ENCODE measurements around the gene MSLN.

MSLN gene

DNA sequence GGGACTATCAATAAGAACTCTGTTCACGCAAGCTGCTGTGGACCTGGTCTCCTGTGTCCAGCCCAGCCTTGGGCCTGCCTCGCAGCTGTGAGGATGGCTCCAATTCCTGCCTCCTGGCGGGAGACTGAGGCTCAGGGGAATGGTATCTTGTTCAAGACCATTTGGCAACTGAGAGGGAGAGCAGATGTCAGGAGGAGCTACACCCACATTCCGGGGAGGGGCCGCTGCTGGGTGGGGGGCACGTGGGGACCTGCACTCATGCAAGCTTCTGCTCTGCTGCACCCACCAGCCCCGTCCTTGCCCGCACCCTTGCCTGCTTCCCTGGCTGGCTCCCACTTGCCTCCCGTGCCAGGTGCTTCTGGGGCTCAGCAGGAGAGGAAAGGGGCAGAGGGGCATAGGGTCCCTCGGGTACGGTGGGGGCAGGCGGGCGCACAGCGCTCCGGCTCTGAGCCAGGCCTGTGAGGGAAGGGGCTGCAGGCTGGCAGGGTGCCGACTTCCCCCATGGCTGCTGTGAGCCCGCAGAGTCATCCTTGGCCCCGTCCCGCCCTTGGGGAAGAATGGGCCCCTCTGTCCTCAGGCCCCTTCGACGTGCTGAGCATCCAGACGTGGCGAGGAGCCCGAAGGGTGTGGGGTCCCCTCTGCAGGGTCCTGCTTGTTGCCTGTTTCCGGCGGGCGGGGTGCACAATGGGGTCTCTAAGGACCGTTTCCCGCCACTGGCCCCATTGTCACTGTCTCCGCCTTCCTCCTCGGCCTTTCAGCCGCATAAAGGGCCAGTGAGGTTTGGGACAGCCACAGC, 42.9 kb upstream of the MSLN start:
- no peaks in the 10 kb centered on the region for H3K36me3 ChIP-seq (ENCODE audit: control insufficient read depth, insufficient read depth, low read length, severe bottlenecking)
- H3K27me3 ChIP-seq (replicated peaks; ENCODE audit: control insufficient read depth, insufficient read depth, low read length), result no peaks in the 10 kb centered on the region
- no peak overlapping the region for H3K9ac ChIP-seq (ENCODE audit: low read length)
- no peak overlapping the region for H3K4me3 ChIP-seq (ENCODE audit: low read length)
- no peak for DNase-seq (ENCODE audit: low read depth)
- H3K4me1 ChIP-seq (ENCODE audit: control insufficient read depth, insufficient read depth, low read length), result peaks cover 27% of the 10 kb centered on the region
- H3K9me3 ChIP-seq (ENCODE audit: control insufficient read depth, low read length), result no peaks in the 10 kb centered on the region

DNA sequence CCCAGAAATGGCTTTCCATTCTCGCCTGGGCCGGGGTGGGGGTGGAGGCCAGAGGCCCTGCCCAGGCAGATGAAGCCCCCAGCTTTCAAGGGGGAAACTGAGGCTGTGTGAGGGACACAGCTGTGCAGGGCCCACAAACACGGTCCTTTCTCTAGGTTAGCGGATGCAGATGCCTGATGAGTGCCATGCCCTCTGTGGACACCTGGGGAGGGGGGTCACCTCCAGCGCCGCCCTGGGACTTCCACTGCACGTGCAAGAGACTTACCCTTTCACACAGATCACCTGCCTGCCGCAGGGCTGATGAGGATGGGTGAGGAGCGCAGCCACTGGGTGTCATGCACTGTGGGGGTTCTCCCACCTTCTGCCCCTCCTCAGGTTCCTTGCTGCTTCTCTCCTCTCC, 42.1 kb upstream of the MSLN start:
- Histone ChIP-seq H3K9ac (ENCODE audit: low read length) (no peak overlapping the region), H3K4me3 (ENCODE audit: low read length) (no peak overlapping the region), H3K27me3 (replicated peaks; ENCODE audit: control insufficient read depth, insufficient read depth, low read length) (no peaks in the 10 kb centered on the region), H3K9me3 (ENCODE audit: control insufficient read depth, low read length) (no peaks in the 10 kb centered on the region), H3K4me1 (ENCODE audit: control insufficient read depth, insufficient read depth, low read length) (peaks cover 26% of the 10 kb centered on the region), H3K36me3 (ENCODE audit: control insufficient read depth, insufficient read depth, low read length, severe bottlenecking) (no peaks in the 10 kb centered on the region)
- DNase-seq (ENCODE audit: low read depth), result no peak

DNA sequence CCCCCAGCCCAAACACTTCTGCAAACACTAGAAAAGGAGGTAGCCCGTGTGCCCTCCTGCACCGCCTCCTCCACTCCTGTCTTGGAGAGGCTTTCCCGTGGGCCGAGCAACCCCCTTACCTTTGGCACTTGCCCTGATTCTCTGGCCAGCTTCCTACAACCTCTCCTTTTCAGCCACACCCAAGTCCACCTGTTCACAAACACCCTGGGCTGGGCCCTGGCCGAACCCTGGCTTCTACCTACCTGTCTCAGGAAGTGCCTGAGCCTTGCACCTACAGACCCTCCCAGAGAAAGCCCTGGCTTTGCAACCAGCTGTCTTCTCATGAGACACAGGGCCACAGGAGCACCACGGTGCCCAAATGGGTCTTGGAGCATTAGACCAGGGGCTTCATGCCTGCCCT, 41.6 kb upstream of the MSLN start:
- no peaks in the 10 kb centered on the region for H3K27me3 ChIP-seq (replicated peaks; ENCODE audit: control insufficient read depth, insufficient read depth, low read length)

DNA sequence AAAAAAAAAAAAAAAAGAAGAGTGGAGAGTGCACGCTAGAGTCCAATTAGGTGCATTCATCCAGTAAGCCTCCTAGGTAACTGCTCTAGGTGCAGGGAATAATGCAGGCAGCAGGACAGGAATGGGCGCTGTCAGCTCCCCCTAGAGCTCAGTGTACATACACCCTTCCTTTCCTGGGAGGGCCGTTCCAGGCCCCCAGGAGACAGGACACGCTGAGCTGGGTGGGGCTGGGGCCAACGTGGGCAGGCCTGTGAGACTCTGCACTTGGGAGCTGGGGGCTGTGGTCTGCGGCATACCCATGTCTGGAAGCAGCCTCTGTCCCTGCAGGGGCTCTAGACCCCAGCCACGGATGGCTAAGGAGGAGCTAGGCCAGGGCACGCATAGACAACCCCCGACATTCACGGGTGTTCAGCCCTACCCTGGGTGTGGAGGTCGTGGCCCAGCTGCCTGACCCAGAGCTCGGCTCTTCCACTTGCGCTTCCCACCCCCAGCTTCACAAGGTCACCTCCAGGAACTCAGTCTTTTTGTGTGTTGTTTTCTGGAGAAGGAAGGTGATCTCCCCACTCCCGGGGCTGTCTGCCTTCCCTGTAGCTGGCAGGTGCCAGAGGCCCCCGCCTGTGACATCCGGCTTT, 40.6 kb upstream of the MSLN start:
- Histone ChIP-seq H3K36me3 (ENCODE audit: control insufficient read depth, insufficient read depth, low read length, severe bottlenecking) (no peaks in the 10 kb centered on the region), H3K9ac (ENCODE audit: low read length) (peak overlapping the region; percentile 97), H3K4me3 (ENCODE audit: low read length) (peak overlapping the region; percentile 89), H3K9me3 (ENCODE audit: control insufficient read depth, low read length) (no peaks in the 10 kb centered on the region), H3K4me1 (ENCODE audit: control insufficient read depth, insufficient read depth, low read length) (peaks cover 21% of the 10 kb centered on the region), H3K27me3 (replicated peaks; ENCODE audit: control insufficient read depth, insufficient read depth, low read length) (no peaks in the 10 kb centered on the region)
- DNase-seq (ENCODE audit: low read depth), result no peak

More for the DNA sequence above, 41.6 kb upstream of the MSLN start:
- DNase-seq (ENCODE audit: low read depth), result no peak
- H3K9ac ChIP-seq (ENCODE audit: low read length), result no peak overlapping the region
- H3K9me3 ChIP-seq (ENCODE audit: control insufficient read depth, low read length), result no peaks in the 10 kb centered on the region
- no peaks in the 10 kb centered on the region for H3K36me3 ChIP-seq (ENCODE audit: control insufficient read depth, insufficient read depth, low read length, severe bottlenecking)
- H3K4me3 ChIP-seq (ENCODE audit: low read length), result no peak overlapping the region
- peaks cover 26% of the 10 kb centered on the region for H3K4me1 ChIP-seq (ENCODE audit: control insufficient read depth, insufficient read depth, low read length)

DNA sequence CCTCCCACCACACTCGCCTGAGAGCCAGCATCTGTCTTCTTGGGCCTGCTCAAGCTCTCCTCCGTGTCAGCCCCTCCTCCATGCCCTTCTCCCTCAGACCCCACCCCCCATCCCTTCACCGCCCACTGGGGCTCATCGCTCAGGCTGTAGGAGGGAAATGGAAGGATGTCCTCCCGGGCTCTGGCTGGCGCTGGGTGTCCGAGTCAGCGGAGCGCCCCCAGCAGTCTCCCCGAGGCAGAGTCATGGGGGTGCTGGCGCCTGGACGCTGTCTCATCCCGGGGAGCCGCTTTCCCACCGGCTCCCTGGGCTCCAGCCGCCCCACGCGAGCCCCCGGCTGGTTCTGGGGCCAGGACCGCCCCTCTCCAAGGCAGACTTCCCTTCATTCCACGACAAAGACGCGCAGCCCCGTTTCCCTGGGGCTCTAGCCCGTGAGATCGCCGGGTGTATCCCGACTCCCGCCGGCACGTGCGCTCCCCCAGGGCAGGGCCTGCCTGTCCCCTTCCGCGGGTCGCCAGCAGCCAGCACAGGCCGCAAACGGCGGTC, 40.0 kb upstream of the MSLN start:
- peaks cover 21% of the 10 kb centered on the region for H3K4me1 ChIP-seq (ENCODE audit: control insufficient read depth, insufficient read depth, low read length)

DNA sequence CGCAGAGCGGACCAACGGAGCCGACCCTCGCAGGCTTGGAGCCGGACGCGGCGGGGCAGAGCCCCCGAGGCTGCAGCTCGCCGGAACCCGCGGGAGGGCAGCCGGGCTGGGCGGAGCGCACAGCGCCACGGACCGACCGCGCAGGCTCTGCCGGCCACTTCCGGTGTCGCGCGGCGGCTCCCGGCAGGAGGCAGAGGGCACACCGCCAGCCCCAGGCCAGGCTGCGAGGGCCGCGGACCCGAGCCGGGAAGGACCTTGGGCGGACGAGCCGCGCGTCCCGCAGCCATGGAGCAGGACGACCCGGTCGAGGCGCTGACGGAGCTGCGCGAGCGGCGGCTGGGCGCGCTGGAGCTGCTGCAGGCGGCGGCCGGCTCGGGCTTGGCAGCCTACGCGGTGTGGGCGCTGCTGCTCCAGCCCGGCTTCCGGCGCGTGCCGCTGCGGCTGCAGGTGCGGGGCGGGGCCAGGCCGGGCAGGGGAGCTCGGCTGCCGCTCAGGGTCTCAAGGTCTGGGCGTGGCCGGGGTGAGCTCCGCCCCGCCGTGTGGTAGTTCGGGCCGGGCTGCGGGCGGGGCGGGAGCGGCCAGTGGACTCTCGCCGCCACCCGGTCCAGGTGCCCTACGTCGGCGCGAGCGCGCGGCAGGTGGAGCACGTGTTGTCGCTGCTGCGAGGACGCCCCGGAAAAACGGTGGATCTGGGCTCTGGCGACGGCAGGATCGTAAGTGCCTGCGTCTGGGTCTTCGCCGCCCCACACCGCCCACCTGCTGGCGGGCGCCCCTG, 39.4 kb upstream of the MSLN start, which contains the start of gene ANTKMT:
ANTKMT (plus strand) TSS at position 157 of the 775 bp plus-strand sequence; CDS start at position 286, 129 bp downstream.
- peak; percentile 88 for DNase-seq (ENCODE audit: low read depth)
- H3K4me3 ChIP-seq (ENCODE audit: low read length), result peak within 1 kb of the TSS; percentile 89
- H3K9ac ChIP-seq (ENCODE audit: low read length), result peak within 1 kb of the TSS; percentile 97
- peaks cover 16% of the 10 kb centered on the region for H3K4me1 ChIP-seq (ENCODE audit: control insufficient read depth, insufficient read depth, low read length)
- no peaks in the 10 kb centered on the region for H3K9me3 ChIP-seq (ENCODE audit: control insufficient read depth, low read length)
- H3K36me3 ChIP-seq (ENCODE audit: control insufficient read depth, insufficient read depth, low read length, severe bottlenecking), result no peaks in the 10 kb centered on the region
- no peaks in the 10 kb centered on the region for H3K27me3 ChIP-seq (replicated peaks; ENCODE audit: control insufficient read depth, insufficient read depth, low read length)

More for the DNA sequence above, 40.0 kb upstream of the MSLN start:
- no peaks in the 10 kb centered on the region for H3K36me3 ChIP-seq (ENCODE audit: control insufficient read depth, insufficient read depth, low read length, severe bottlenecking)
- H3K4me3 ChIP-seq (ENCODE audit: low read length), result peak overlapping the region; percentile 89
- DNase-seq (ENCODE audit: low read depth), result peak; percentile 76
- H3K9ac ChIP-seq (ENCODE audit: low read length), result peak overlapping the region; percentile 97
- H3K9me3 ChIP-seq (ENCODE audit: control insufficient read depth, low read length), result no peaks in the 10 kb centered on the region
- H3K27me3 ChIP-seq (replicated peaks; ENCODE audit: control insufficient read depth, insufficient read depth, low read length), result no peaks in the 10 kb centered on the region

DNA sequence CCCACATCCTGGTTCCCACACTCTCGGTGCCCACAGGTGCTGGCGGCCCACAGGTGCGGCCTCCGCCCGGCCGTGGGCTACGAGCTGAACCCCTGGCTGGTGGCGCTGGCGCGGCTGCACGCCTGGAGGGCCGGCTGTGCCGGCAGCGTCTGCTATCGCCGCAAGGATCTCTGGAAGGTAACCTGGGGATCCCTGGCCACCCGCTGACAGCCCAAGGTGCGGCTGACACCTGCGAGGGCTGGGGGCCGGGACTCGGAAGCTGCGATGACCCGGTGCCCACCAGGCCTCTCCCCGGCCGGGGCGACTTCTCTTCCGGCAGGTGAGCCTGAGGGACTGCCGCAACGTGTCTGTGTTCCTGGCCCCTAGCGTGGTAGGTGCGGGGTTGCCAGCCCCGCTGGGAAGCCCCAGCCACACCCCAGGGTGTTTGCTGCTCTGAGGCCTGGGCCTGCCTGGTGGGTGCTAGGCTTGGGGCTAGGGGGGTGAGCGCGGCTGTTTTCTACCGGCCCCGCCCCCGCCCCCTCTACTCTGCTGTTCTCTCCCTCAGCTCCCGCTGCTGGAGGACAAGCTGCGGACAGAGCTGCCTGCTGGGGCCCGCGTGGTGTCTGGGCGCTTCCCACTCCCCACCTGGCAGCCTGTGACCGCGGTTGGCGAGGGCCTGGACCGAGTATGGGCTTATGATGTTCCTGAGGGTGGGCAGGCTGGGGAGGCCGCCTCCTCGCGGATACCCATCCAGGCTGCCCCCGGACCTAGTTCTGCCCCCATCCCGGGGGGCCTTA, 38.6 kb upstream of the MSLN start:
- Histone ChIP-seq H3K9ac (ENCODE audit: low read length) (peak overlapping the region; percentile 97), H3K36me3 (ENCODE audit: control insufficient read depth, insufficient read depth, low read length, severe bottlenecking) (no peaks in the 10 kb centered on the region), H3K27me3 (replicated peaks; ENCODE audit: control insufficient read depth, insufficient read depth, low read length) (no peaks in the 10 kb centered on the region), H3K4me1 (ENCODE audit: control insufficient read depth, insufficient read depth, low read length) (peaks cover 12% of the 10 kb centered on the region), H3K4me3 (ENCODE audit: low read length) (peak overlapping the region; percentile 89), H3K9me3 (ENCODE audit: control insufficient read depth, low read length) (no peaks in the 10 kb centered on the region)
- no peak for DNase-seq (ENCODE audit: low read depth)

DNA sequence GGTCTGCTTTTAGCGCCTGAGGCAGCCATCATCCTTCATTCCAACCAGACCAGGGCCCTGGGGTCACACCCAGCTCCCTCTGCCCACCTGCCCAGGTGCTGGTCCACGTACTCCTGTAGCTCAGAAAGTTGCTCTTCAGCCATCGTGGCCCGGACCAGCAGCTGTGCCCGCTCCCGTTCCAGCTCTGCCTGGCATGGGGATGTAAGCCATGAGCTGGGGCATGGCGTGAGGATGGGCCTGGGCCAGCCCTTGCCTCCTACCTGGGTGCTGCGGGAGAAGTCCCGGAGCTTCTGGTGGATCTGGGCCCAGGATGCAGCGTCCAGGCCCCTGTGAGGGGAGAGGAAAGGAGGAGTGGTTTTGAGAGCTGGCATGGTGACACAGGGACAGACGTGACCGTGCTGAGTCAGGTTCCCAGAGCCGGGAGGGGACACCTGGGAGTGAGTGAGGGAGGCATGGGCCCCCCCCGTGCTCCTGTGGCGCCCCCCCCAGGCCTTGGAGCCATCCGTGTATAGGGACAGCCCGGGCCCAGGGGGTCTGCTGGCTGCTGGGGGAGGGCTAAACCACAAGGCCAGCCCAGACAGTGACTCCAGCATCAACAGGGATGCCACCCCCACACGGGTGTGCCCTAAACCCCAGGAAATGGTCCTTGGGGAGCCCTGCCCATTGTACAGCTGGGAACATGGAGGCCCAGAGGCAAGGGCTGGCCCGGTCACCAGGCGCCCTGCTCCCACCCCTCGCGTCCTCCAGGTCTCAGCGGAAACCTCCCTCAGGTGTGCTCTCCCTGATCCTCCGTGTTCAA, 37.5 kb upstream of the MSLN start:
- Histone ChIP-seq H3K9me3 (ENCODE audit: control insufficient read depth, low read length) (no peaks in the 10 kb centered on the region), H3K4me1 (ENCODE audit: control insufficient read depth, insufficient read depth, low read length) (peaks cover 16% of the 10 kb centered on the region), H3K27me3 (replicated peaks; ENCODE audit: control insufficient read depth, insufficient read depth, low read length) (no peaks in the 10 kb centered on the region), H3K4me3 (ENCODE audit: low read length) (no peak overlapping the region), H3K9ac (ENCODE audit: low read length) (no peak overlapping the region), H3K36me3 (ENCODE audit: control insufficient read depth, insufficient read depth, low read length, severe bottlenecking) (no peaks in the 10 kb centered on the region)
- no peak for DNase-seq (ENCODE audit: low read depth)

DNA sequence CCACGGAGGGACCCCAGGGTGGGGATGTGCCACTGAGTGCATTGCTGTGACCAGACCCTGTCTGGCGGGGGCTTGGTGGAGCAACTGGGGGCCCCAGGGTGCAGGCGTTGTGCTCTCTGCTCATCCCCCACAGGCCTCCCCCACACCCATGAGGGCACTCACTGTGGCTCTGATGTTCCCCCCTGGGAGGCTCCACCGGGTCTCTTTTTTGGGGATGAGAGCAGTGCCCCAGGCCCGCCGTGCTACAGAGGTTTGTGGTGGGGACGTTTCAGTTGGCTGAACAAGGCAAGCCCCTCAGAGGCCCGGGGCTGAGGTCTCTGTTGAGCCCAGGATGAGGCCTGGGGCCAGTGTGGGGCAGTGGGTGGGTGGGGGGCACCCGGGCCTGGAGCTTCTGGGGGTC, 36.8 kb upstream of the MSLN start:
- Histone ChIP-seq H3K9ac (ENCODE audit: low read length) (no peak overlapping the region), H3K4me3 (ENCODE audit: low read length) (no peak overlapping the region), H3K36me3 (ENCODE audit: control insufficient read depth, insufficient read depth, low read length, severe bottlenecking) (no peaks in the 10 kb centered on the region), H3K9me3 (ENCODE audit: control insufficient read depth, low read length) (no peaks in the 10 kb centered on the region), H3K27me3 (replicated peaks; ENCODE audit: control insufficient read depth, insufficient read depth, low read length) (no peaks in the 10 kb centered on the region), H3K4me1 (ENCODE audit: control insufficient read depth, insufficient read depth, low read length) (peaks cover 18% of the 10 kb centered on the region)
- no peak for DNase-seq (ENCODE audit: low read depth)

All from adipocyte (in vitro differentiated cells).